K562 (cell line): ENCODE results near the gene PEX11B. TPM values are rescaled to one million over a fixed set of nuclear protein-coding genes. Genes with fewer than 3 reads are reported as not detected.

Source experiments
- ATAC-seq: fragments of 200-7000 bp; cut with Tn5 transposase; 3 replicates; pipeline ENCODE4 v1.9.1; 2020; ENCODE audit warnings: moderate library complexity
- BruUV-seq: library from RNA; stranded (reverse); fragments of 400-500 nt; replicated peaks from 2 replicates; lab custom pipeline; 2021; lab: Mats Ljungman, UMichigan
- CTCF ChIA-PET: fragments of 300-600 bp; formaldehyde crosslinking; extraction: SDS; loops from one replicate; lab custom pipeline; 2021; ENCODE audit warnings: low intra/inter-chr PET ratio; lab: Yijun Ruan, JAX
- POLR2A ChIA-PET: fragments of 300-600, 350-650 bp; sonication (Branson Sonifier 250); formaldehyde crosslinking; extraction: SDS; loops from one replicate; lab custom pipeline; 2021; ENCODE audit warnings: antibody characterized with exemption, inconsistent platforms; lab: Yijun Ruan, JAX
- DNase-seq, 4 experiments: peaks; one replicate each; pipeline versions ENCODE4 v3.0.0 to v3.0.0-alpha.2; 2011 to 2018; ENCODE audit warnings: low spot score in 3 of 4, mixed read lengths in 3 of 4; ENCODE audit errors: extremely low read depth in 1 of 4
- FAIRE-seq: peaks from 2 replicates; lab custom pipeline; 2011; peaks lifted over from hg19 to GRCh38; lab: Jason Lieb, UNC
- H2AFZ ChIP-seq: 2 replicates; pipeline ENCODE4 v1.6.0; 2011; ENCODE audit warnings: low read depth, low read length, control low read depth, inconsistent platforms
- H3K27ac ChIP-seq: fragments of 200-600 bp; 3 replicates; pipeline ENCODE4 v1.8.0; 2011; ENCODE audit warnings: low read depth, mild to moderate bottlenecking, control low read depth, inconsistent platforms, low read length, moderate library complexity, mixed read lengths; ENCODE audit errors: extremely low read depth
- H3K27me3 ChIP-seq, 2 experiments: fragments of 300-600 bp in 1 of 2; 2 replicates in 1 of 2; 3 replicates in 1 of 2; pipeline versions ENCODE4 v1.6.0 to v1.8.0; 2011; ENCODE audit warnings: inconsistent platforms in 2 of 2, low read length in 2 of 2, mild to moderate bottlenecking in 1 of 2, mixed read lengths in 1 of 2, moderate library complexity in 1 of 2; ENCODE audit not compliant: control insufficient read depth in 2 of 2, insufficient read depth in 2 of 2
- H3K36me3 ChIP-seq: fragments of 300-600 bp; 3 replicates; pipeline ENCODE4 v1.8.0; 2011; ENCODE audit warnings: mild to moderate bottlenecking, low read length, inconsistent platforms; ENCODE audit not compliant: control insufficient read depth, insufficient read depth
- H3K4me1 ChIP-seq, 2 experiments: fragments of 200-600 bp in 1 of 2; replicated peaks in 1 of 2; 2 replicates in 1 of 2; 3 replicates in 1 of 2; pipeline versions ENCODE4 v1.5.1 to v1.8.0; 2011; ENCODE audit warnings: inconsistent platforms in 2 of 2, low read length in 2 of 2, mild to moderate bottlenecking in 1 of 2, mixed read lengths in 1 of 2, moderate library complexity in 1 of 2; ENCODE audit not compliant: control insufficient read depth in 2 of 2, insufficient read depth in 2 of 2
- H3K4me2 ChIP-seq: 2 replicates; pipeline ENCODE4 v1.6.1; 2011; ENCODE audit warnings: low read length, control low read depth, inconsistent platforms, mixed read lengths; ENCODE audit not compliant: insufficient read depth
- H3K4me3 ChIP-seq: fragments of 200-600 bp; sonication (generic), shearing (Covaris generic); 2 replicates; pipeline ENCODE4 v1.5.1; 2016; ENCODE audit warnings: control low read depth, inconsistent platforms
- H3K79me2 ChIP-seq: fragments of 200-600 bp; 3 replicates; pipeline ENCODE4 v1.8.0; 2011; ENCODE audit warnings: low read length, inconsistent platforms; ENCODE audit not compliant: control insufficient read depth, insufficient read depth
- H3K9ac ChIP-seq, 2 experiments: 2 replicates each; pipeline versions ENCODE4 v1.6.0 to v1.6.1; 2011; ENCODE audit warnings: low read depth in 2 of 2, low read length in 2 of 2, control low read depth in 1 of 2, inconsistent platforms in 1 of 2, mild to moderate bottlenecking in 1 of 2, mixed read lengths in 1 of 2; ENCODE audit not compliant: insufficient read depth in 1 of 2
- H3K9me1 ChIP-seq: one replicate; pipeline ENCODE4 v1.6.0; 2011; ENCODE audit warnings: inconsistent platforms, mild to moderate bottlenecking, low read length, moderate library complexity; ENCODE audit not compliant: control insufficient read depth, insufficient read depth
- H3K9me3 ChIP-seq: replicated peaks from 2 replicates; pipeline ENCODE4 v1.5.1; 2011; ENCODE audit warnings: low read depth, low read length, inconsistent platforms; ENCODE audit not compliant: control insufficient read depth, insufficient read depth
- H4K20me1 ChIP-seq: replicated peaks from 2 replicates; pipeline ENCODE4 v1.6.1; 2011; ENCODE audit warnings: low read length, inconsistent platforms, mixed read lengths; ENCODE audit not compliant: control insufficient read depth, insufficient read depth
- L3MBTL2 ChIP-seq: fragments of 450-650 bp; IDR thresholded peaks from 2 replicates; pipeline ENCODE4 v1.6.1; 2016; ENCODE audit warnings: mild to moderate bottlenecking, moderate library complexity
- RAD21 ChIP-seq, 2 experiments: fragments of 250-450 bp in 1 of 2; fragments of 450-650 bp in 1 of 2; sonication (Bioruptor Pico) in 1 of 2; formaldehyde crosslinking in 1 of 2; IDR thresholded peaks in 1 of 2; conservative IDR thresholded peaks in 1 of 2; 2 replicates each; pipeline versions ENCODE4 v1.4.0 to v1.8.0; 2020 to 2022; ENCODE audit warnings: mild to moderate bottlenecking in 2 of 2, moderate library complexity in 1 of 2
- ZBTB33 ChIP-seq: sonication (generic); formaldehyde crosslinking; IDR thresholded peaks from 2 replicates; pipeline ENCODE4 v1.8.1; 2023; ENCODE audit warnings: mild to moderate bottlenecking, missing genetic modification reagents
- ZKSCAN1 ChIP-seq: fragments of 150-350 bp; IDR thresholded peaks from 2 replicates; pipeline ENCODE4 v1.6.1; 2016; ENCODE audit warnings: low read depth, low read length
- WGBS: fragments of 100-300 bp; shearing (Covaris generic); methylation state at CpG from one replicate; pipeline ENCODE4 v1.1.6; 2016; ENCODE audit warnings: low coverage, mixed read lengths; ENCODE audit not compliant: insufficient coverage; ENCODE audit errors: missing lambda C conversion rate; 5-methylcytosine and 5-hydroxymethylcytosine counted together
- in situ Hi-C: fragments of 300-500 bp; cut with MboI; formaldehyde crosslinking; loops from 4 replicates; pipeline ENCODE4 v1.15.0; 2018; ENCODE audit warnings: inconsistent platforms, mixed read lengths
- intact Hi-C: fragments of 100-400 bp; cut with micrococcal nuclease; formaldehyde crosslinking; loops from 2 replicates; pipeline ENCODE4 v1.14.2; 2022
- polyA plus RNA-seq, 8 experiments: library from polyadenylated mRNA; depleted of rRNA in 4 of 8; stranded (reverse) in 5 of 8; unstranded in 3 of 8; fragments of >200 nt; fragmentation: Nextera tagmentation in 2 of 8; fragmentation: Illumina TruSeq in 1 of 8; extraction: Ambion mirVana in 2 of 8; extraction: Trizol in 1 of 8; gene quantifications; 2 replicates each; pipeline versions ENCODE4 v1.2.1 to v1.2.3, GENCODE V29; 2011 to 2014; ENCODE audit warnings: inconsistent platforms in 1 of 8, missing spikeins in 1 of 8
- total RNA-seq, 7 experiments: library from RNA; depleted of rRNA in 6 of 7; stranded (reverse); fragments of >200 nt in 6 of 7; fragmentation: Illumina TruSeq in 2 of 7; extraction: Trizol in 2 of 7; gene quantifications; 2 replicates each; pipeline versions ENCODE4 v1.2.1 to v1.2.3, GENCODE V29; 2011 to 2021; ENCODE audit warnings: low replicate concordance in 1 of 7

The PEX11B gene
- total and polyA plus RNA-seq, 9 of the 15 experiments (the other 6 are each of a cell fraction or from before 2014, with no cell fraction given) = 13.2 to 60.0 (median 21.7) TPM

GRCh38 chr1:145960468-145961108 lies 42.1 kb upstream of the PEX11B start:
- ChIA-PET CTCF (no interaction called here), POLR2A (no interaction called here)
- Histone ChIP-seq H3K4me3 (no peak overlapping the region), H4K20me1 (no peaks in the 10 kb centered on the region), H3K27me3 (no peaks in the 10 kb centered on the region; a peak in 1 of 5 replicates), H3K79me2 (peaks cover 37% of the 10 kb centered on the region), H3K4me2 (no peak overlapping the region), H3K27ac (no peak overlapping the region), H2AFZ (no peak overlapping the region), H3K9ac (no peak overlapping the region), H3K36me3 (no peaks in the 10 kb centered on the region), H3K9me1 (no peaks in the 10 kb centered on the region), H3K9me3 (no peaks in the 10 kb centered on the region), H3K4me1 (peaks cover 34 to 39% of the 10 kb centered on the region in 2 experiments; a peak in 4 of 5 replicates)
- TF ChIP-seq RAD21 (CRISPR knock-in tag; conservative IDR thresholded peaks at IDR 0.05 in 1 of 2, IDR thresholded peaks at IDR 0.05 in 1 of 2) (no peak), L3MBTL2 (no peak), ZBTB33 (CRISPR knock-in tag) (peak; percentile 61), ZKSCAN1 (no peak)
- 83% methylated on average over 22 of the region's 44 CpGs for WGBS
- intact Hi-C loops (no loop called here), in situ Hi-C loops (no loop called here)
- no peak for DNase-seq
- no TSS peak for BruUV-seq
- ATAC-seq = no peak
- no peak for FAIRE-seq
